B cell (primary cell): Measurements from ENCODE around the gene MYOCOS. TPM values are rescaled to one million over a fixed set of nuclear protein-coding genes. Genes with fewer than 3 reads are reported as not detected.

ENCODE experiments used
- ATAC-seq: fragments of 200-7000 bp; cut with Tn5 transposase; one replicate; pipeline ENCODE4 v1.10.0; 2021; ENCODE audit warnings: low read depth, mild to moderate bottlenecking, moderate number of reproducible peaks, moderate library complexity
- CTCF ChIA-PET: fragments of 350-600 bp; sonication (Branson Sonifier 250); formaldehyde crosslinking; loops from one replicate; lab custom pipeline; 2021; ENCODE audit warnings: antibody characterized with exemption, inconsistent platforms; lab: Charles Lee
- POLR2A ChIA-PET: fragments of 350-600 bp; sonication (Branson Sonifier 250); formaldehyde crosslinking; loops from one replicate; lab custom pipeline; 2021; ENCODE audit warnings: antibody characterized with exemption; lab: Charles Lee
- DNase-seq: peaks from one replicate; pipeline ENCODE4 v3.0.0; 2013
- H2AFZ ChIP-seq: 2 replicates; pipeline ENCODE4 v1.6.1; 2012; ENCODE audit warnings: mild to moderate bottlenecking, low read depth, low read length; ENCODE audit not compliant: insufficient read depth, poor library complexity, severe bottlenecking
- H3K27ac ChIP-seq, 2 donors: 1 replicate in 1 of 2; 2 replicates in 1 of 2; pipeline ENCODE4 v1.5.1; 2012 to 2013; ENCODE audit warnings: low read length in 2 of 2, mild to moderate bottlenecking in 2 of 2, moderate library complexity in 1 of 2
- H3K27me3 ChIP-seq, 4 experiments: fragments of 200-600 bp in 1 of 4; sonication (generic) in 1 of 4; replicated peaks in 1 of 4; 1 replicate in 2 of 4; 2 replicates in 2 of 4; pipeline versions ENCODE4 v1.6.1 to v1.7.0; 2013 to 2016; ENCODE audit warnings: low read length in 3 of 4, mild to moderate bottlenecking in 2 of 4, mixed read lengths in 1 of 4, moderate library complexity in 1 of 4; ENCODE audit not compliant: insufficient read depth in 4 of 4, control insufficient read depth in 3 of 4; ENCODE audit errors: control extremely low read depth in 1 of 4
- H3K36me3 ChIP-seq, 2 experiments: replicated peaks in 1 of 2; 1 replicate in 1 of 2; 2 replicates in 1 of 2; pipeline versions ENCODE4 v1.6.1 to v1.7.1; 2013; ENCODE audit warnings: low read length in 1 of 2; ENCODE audit not compliant: insufficient read depth in 2 of 2, control insufficient read depth in 1 of 2; ENCODE audit errors: control extremely low read depth in 1 of 2, extremely low read depth in 1 of 2
- H3K4me1 ChIP-seq, 2 donors: fragments of 200-600 bp in 1 of 2; sonication (generic) in 1 of 2; 1 replicate in 1 of 2; 2 replicates in 1 of 2; pipeline versions ENCODE4 v1.5.1 to v1.6.1; 2013 to 2017; ENCODE audit warnings: low read length in 2 of 2; ENCODE audit not compliant: control insufficient read depth in 2 of 2, insufficient read depth in 2 of 2
- H3K4me2 ChIP-seq: replicated peaks from 2 replicates; pipeline ENCODE3; 2012; ENCODE audit warnings: mild to moderate bottlenecking, low read depth, low read length; ENCODE audit not compliant: poor library complexity, severe bottlenecking
- H3K4me3 ChIP-seq, 5 experiments: fragments of 200-600 bp in 1 of 5; sonication (generic) in 1 of 5; 1 replicate in 3 of 5; 2 replicates in 2 of 5; pipeline versions ENCODE4 v1.5.1 to v1.7.0; 2011 to 2016; ENCODE audit warnings: low read length in 4 of 5, mild to moderate bottlenecking in 4 of 5, low read depth in 2 of 5, control low read depth in 1 of 5, moderate library complexity in 1 of 5; ENCODE audit not compliant: insufficient read depth in 1 of 5; ENCODE audit errors: control extremely low read depth in 1 of 5, extremely low read depth in 1 of 5
- H3K79me2 ChIP-seq: fragments of 200-600 bp; sonication (generic); one replicate; pipeline ENCODE4 v1.6.0; 2016; ENCODE audit warnings: low read length; ENCODE audit not compliant: control insufficient read depth, insufficient read depth
- H3K9ac ChIP-seq: fragments of 200-600 bp; sonication (generic); 2 replicates; pipeline ENCODE4 v1.6.1; 2017; ENCODE audit warnings: mild to moderate bottlenecking, low read length, moderate library complexity
- H3K9me3 ChIP-seq, 3 donors: one replicate each; pipeline versions ENCODE4 v1.6.1 to v1.7.1; 2013; ENCODE audit warnings: low read length in 2 of 3; ENCODE audit not compliant: control insufficient read depth in 2 of 3, insufficient read depth in 1 of 3; ENCODE audit errors: control extremely low read depth in 1 of 3
- H4K20me1 ChIP-seq: 2 replicates; pipeline ENCODE4 v1.6.0; 2012; ENCODE audit warnings: mild to moderate bottlenecking, low read length; ENCODE audit not compliant: insufficient read depth, control insufficient read depth, poor library complexity, severe bottlenecking
- H3K27ac Mint-ChIP-seq: one replicate; pipeline ENCODE4 v1.8.0; 2021; ENCODE audit warnings: mixed read lengths
- H3K27me3 Mint-ChIP-seq: one replicate; pipeline ENCODE4 v1.8.0; 2021; ENCODE audit warnings: mixed read lengths
- H3K4me1 Mint-ChIP-seq: one replicate; pipeline ENCODE4 v1.8.0; 2021; ENCODE audit warnings: mixed read lengths
- H3K4me3 Mint-ChIP-seq: one replicate; pipeline ENCODE4 v1.8.0; 2021; ENCODE audit warnings: mixed read lengths
- H3K9me3 Mint-ChIP-seq: one replicate; pipeline ENCODE4 v1.8.0; 2022; ENCODE audit warnings: mixed read lengths; ENCODE audit not compliant: insufficient read depth
- EZH2 ChIP-seq: IDR thresholded peaks from 2 replicates; pipeline ENCODE4 v1.6.1; 2012; ENCODE audit warnings: borderline replicate concordance, low read depth, mild to moderate bottlenecking, moderate library complexity, low read length; ENCODE audit not compliant: insufficient read depth, poor library complexity, severe bottlenecking
- WGBS: methylation state at CpG from one replicate; pipeline ENCODE4 v1.1.5; 2013; ENCODE audit warnings: missing lambda C conversion rate; ENCODE audit not compliant: insufficient coverage; 5-methylcytosine and 5-hydroxymethylcytosine counted together
- intact Hi-C: fragments of 100-400 bp; cut with micrococcal nuclease; formaldehyde crosslinking; loops from one replicate; pipeline ENCODE4 v1.10.0; 2022
- polyA plus RNA-seq: library from polyadenylated mRNA; depleted of rRNA; stranded (reverse); fragments of >200 nt; gene quantifications from 2 replicates; pipeline ENCODE4 v1.2.3, GENCODE V29; 2012
- total RNA-seq, 2 donors: library from RNA; stranded (reverse); fragments of 120-200 nt in 1 of 2; gene quantifications; 1 replicate in 1 of 2; 2 replicates in 1 of 2; pipeline versions ENCODE4 v1.2.3 to v1.2.4, GENCODE V29; 2013 to 2022
- TF ChIP-seq, protein P1 (sequence below): fragments of 200-600 bp; IDR thresholded peaks from one replicate; pipeline ENCODE4 v1.8.0; 2022; ENCODE audit warnings: antibody characterized with exemption, mild to moderate bottlenecking

MYOCOS gene
- total and polyA plus RNA-seq, 2 donors (not counting 1 experiment from before 2014, with no cell fraction given) = 0.39 TPM; not detected in 1

DNA sequence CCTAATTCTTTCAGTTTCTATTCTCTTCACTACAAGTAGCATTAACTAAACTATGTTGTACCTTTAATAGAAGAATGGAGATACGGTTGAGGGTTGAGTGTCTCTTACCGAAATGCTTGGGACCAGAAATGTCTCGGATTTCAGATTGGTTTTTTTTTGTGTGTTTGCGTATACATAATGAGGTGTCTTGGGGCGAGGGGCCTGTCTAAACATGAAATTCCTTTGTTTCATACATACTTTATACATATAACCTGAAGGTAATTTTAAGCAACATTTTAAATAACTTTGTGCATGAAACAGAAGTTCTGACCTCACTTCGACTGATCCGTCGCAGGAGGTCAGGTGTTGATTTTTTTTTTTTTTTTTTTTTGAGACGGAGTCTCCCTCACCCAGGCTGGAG is 36.3 kb upstream of the MYOCOS start:
- Histone ChIP-seq H3K36me3 (peaks cover 23 to 83% of the 10 kb centered on the region in 2 experiments), H3K9ac (no peak overlapping the region), H3K79me2 (no peaks in the 10 kb centered on the region), H3K9me3 (no peaks in the 10 kb centered on the region), H3K4me3 (no peak overlapping the region), H2AFZ (no peak overlapping the region), H4K20me1 (no peaks in the 10 kb centered on the region), H3K27ac (no peak overlapping the region), H3K27me3 (no peaks in the 10 kb centered on the region), H3K4me2 (no peak overlapping the region), H3K4me1 (no peaks in the 10 kb centered on the region)
- TF ChIP-seq, protein P1, sequence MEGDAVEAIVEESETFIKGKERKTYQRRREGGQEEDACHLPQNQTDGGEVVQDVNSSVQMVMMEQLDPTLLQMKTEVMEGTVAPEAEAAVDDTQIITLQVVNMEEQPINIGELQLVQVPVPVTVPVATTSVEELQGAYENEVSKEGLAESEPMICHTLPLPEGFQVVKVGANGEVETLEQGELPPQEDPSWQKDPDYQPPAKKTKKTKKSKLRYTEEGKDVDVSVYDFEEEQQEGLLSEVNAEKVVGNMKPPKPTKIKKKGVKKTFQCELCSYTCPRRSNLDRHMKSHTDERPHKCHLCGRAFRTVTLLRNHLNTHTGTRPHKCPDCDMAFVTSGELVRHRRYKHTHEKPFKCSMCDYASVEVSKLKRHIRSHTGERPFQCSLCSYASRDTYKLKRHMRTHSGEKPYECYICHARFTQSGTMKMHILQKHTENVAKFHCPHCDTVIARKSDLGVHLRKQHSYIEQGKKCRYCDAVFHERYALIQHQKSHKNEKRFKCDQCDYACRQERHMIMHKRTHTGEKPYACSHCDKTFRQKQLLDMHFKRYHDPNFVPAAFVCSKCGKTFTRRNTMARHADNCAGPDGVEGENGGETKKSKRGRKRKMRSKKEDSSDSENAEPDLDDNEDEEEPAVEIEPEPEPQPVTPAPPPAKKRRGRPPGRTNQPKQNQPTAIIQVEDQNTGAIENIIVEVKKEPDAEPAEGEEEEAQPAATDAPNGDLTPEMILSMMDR = no peak
- TF ChIP-seq EZH2 = no peak
- ChIA-PET POLR2A (no interaction called here), CTCF (no interaction called here)
- H3K27me3 Mint-ChIP-seq = no peaks in the 10 kb centered on the region
- H3K9me3 Mint-ChIP-seq = no peaks in the 10 kb centered on the region
- ATAC-seq = no peak
- DNase-seq = no peak
- intact Hi-C loops = no loop called here
- no peak overlapping the region for H3K27ac Mint-ChIP-seq
- no peaks in the 10 kb centered on the region for H3K4me1 Mint-ChIP-seq
- H3K4me3 Mint-ChIP-seq = no peak overlapping the region
- no CpG with 5 or more reads among the region's 9 CpGs for WGBS

DNA sequence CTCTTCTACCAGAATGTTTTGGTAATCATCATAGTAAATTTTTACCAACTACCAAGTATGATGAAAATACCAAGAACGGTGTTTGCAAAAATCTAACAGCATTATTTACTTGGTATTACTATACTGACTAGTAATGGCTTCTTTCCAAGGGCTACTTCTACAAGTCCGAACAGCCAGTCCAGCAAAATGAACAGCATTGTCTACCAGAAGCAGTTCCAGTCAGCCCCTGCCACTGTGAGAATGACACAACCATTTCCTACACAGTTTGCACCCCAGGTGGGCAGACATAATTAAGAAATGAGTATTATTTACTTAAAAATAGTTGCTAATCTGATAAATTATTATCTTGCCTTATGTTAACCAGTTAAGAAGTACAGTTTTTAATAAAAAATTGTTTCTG is 33.8 kb upstream of the MYOCOS start:
- DNase-seq (no peak), ATAC-seq (no peak)
- intact Hi-C loops = no loop called here
- no peaks in the 10 kb centered on the region for H3K9me3 Mint-ChIP-seq
- H4K20me1 ChIP-seq = no peaks in the 10 kb centered on the region
- H3K79me2 ChIP-seq = no peaks in the 10 kb centered on the region
- no peak overlapping the region for H3K27ac Mint-ChIP-seq
- ChIA-PET POLR2A (no interaction called here), CTCF (no interaction called here)
- no peaks in the 10 kb centered on the region for H3K27me3 Mint-ChIP-seq
- H3K27ac ChIP-seq = no peak overlapping the region
- no peak overlapping the region for H3K4me3 Mint-ChIP-seq
- no peaks in the 10 kb centered on the region for H3K9me3 ChIP-seq
- WGBS = no CpG with 5 or more reads among the region's 2 CpGs
- H3K4me1 Mint-ChIP-seq = no peaks in the 10 kb centered on the region
- no peak overlapping the region for H3K4me2 ChIP-seq
- H3K27me3 ChIP-seq = no peaks in the 10 kb centered on the region
- no peaks in the 10 kb centered on the region for H3K4me1 ChIP-seq
- no peak overlapping the region for H2AFZ ChIP-seq
- peaks cover 23 to 83% of the 10 kb centered on the region in 2 experiments for H3K36me3 ChIP-seq
- TF ChIP-seq, protein P1 = no peak
- TF ChIP-seq EZH2 = no peak
- H3K4me3 ChIP-seq = no peak overlapping the region
- H3K9ac ChIP-seq = no peak overlapping the region
